Renal cortical epithelial cell (primary cell): ENCODE data around the gene KRTAP12-1. TPM values are rescaled to one million over a fixed set of nuclear protein-coding genes. Genes with fewer than 3 reads are reported as not detected.
"Not testable (repeated sequence)": the region's sequence is repeated elsewhere in the genome, so short reads cannot be mapped to it uniquely, and the experiment has no call there.

ENCODE experiments used
- DNase-seq: peaks from one replicate; pipeline ENCODE4 v3.0.0-alpha.2; 2011; ENCODE audit warnings: low read depth
- total RNA-seq: library from RNA; depleted of rRNA; stranded (reverse); fragments of >200 nt; gene quantifications from 2 replicates; pipeline ENCODE4 v1.2.3, GENCODE V29; 2014

The KRTAP12-1 gene
- total RNA-seq, 1 donor from 2014 or later = not detected

- no peak for DNase-seq
Observed at GRCh38 chr21:44697811-44698734, 16.1 kb upstream of the KRTAP12-1 start.

- not testable (repeated sequence) for DNase-seq
Observed at GRCh38 chr21:44697172-44697810, 15.3 kb upstream of the KRTAP12-1 start, which contains the start of gene KRTAP10-12. Gene KRTAP10-12, plus strand, starts transcription at chr21:44697172. Its CDS starts 30 bp downstream, at chr21:44697202.

GRCh38 chr21:44696572-44696971 is 14.6 kb upstream of the KRTAP12-1 start:
- no peak for DNase-seq

- no peak for DNase-seq
Observed at GRCh38 chr21:44695641-44696040, 13.7 kb upstream of the KRTAP12-1 start.

GRCh38 chr21:44695184-44695583 is 13.2 kb upstream of the KRTAP12-1 start:
- no peak for DNase-seq

- no peak for DNase-seq
Observed at GRCh38 chr21:44694776-44695175, 12.8 kb upstream of the KRTAP12-1 start.

GRCh38 chr21:44692798-44693512 is 11.0 kb upstream of the KRTAP12-1 start:
- DNase-seq = no peak

GRCh38 chr21:44691686-44692085 is 9.7 kb upstream of the KRTAP12-1 start:
- DNase-seq = no peak

GRCh38 chr21:44689740-44690139 is 7.8 kb upstream of the KRTAP12-1 start:
- not testable (repeated sequence) for DNase-seq

GRCh38 chr21:44687671-44688070 is 5.7 kb upstream of the KRTAP12-1 start:
- DNase-seq = no peak

GRCh38 chr21:44686843-44687561 is 5.0 kb upstream of the KRTAP12-1 start:
- DNase-seq = no peak

- no peak for DNase-seq
Observed at GRCh38 chr21:44686000-44686781, 4.2 kb upstream of the KRTAP12-1 start.

- DNase-seq = not testable (repeated sequence)
Observed at GRCh38 chr21:44685050-44685449, 3.1 kb upstream of the KRTAP12-1 start.

GRCh38 chr21:44684483-44684882 is 2.5 kb upstream of the KRTAP12-1 start:
- no peak for DNase-seq

- no peak for DNase-seq
Observed at GRCh38 chr21:44684077-44684476, 2.1 kb upstream of the KRTAP12-1 start.

GRCh38 chr21:44682580-44683151 is 703 bp upstream of the KRTAP12-1 start:
- DNase-seq = no peak

- no peak for DNase-seq
Observed at GRCh38 chr21:44681152-44681551, 811 bp downstream of the KRTAP12-1 start.

GRCh38 chr21:44677881-44678280 is 4.1 kb downstream of the KRTAP12-1 start:
- no peak for DNase-seq

GRCh38 chr21:44671911-44672310 is 10.1 kb downstream of the KRTAP12-1 start:
- DNase-seq = no peak
